Left cardiac atrium (tissue), 4 donors: Measurements from ENCODE around the gene PTPN4. TPM values are rescaled to one million over a fixed set of nuclear protein-coding genes. Genes with fewer than 3 reads are reported as not detected.

Source experiments
- ATAC-seq, 2 donors: fragments of 200-7000 bp; cut with Tn5 transposase; one replicate each; pipeline ENCODE4 v1.9.1; 2020; ENCODE audit warnings: mild to moderate bottlenecking in 2 of 2, moderate library complexity in 2 of 2
- DNase-seq: peaks from one replicate; pipeline ENCODE4 v3.0.0-alpha.2; 2020
- intact Hi-C, 2 donors: fragments of 100-400 bp; cut with DNase I; formaldehyde crosslinking; loops; one replicate each; pipeline versions ENCODE4 v1.14.1 to v1.15.1; 2022 to 2023
- total RNA-seq, 2 donors: library from RNA; stranded (reverse); fragmentation: NEBNext Ultra II Directional; extraction: Animal tissue kit (Norgen Biotek cat#: 25700); gene quantifications; one replicate each; pipeline ENCODE4 v1.2.1, GENCODE V29; 2021
- donor health status: DM: no; HTN: yes; CAD: no.
- donor health status: DM: no; HTN: yes; CAD: no; lungs with severe emphysema.
- donor health status: DM: yes; HTN: yes; CAD: no.
- donor health status: Dilated cardiomyopathy.

The PTPN4 gene
- total RNA-seq, 2 donors from 2014 or later = 33.0 TPM

DNA sequence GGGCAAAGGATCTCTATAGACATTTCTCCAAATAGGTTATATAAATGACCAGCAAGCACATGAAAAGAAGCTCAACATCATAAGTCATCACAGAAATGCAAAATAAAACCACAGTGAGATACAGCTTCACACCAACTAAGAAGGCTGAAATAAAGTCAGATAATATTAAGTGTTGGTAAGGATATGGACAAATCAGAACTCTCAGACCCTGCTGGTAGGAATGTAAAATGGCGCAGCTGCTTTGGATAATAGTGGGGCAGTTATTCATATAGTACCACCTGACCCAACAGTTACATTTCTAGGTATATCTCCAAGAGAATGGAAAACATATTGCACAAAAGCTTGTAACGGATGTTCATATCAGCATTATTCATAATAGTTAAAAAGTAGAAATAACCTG lies 267.2 kb downstream of the PTPN4 start:
- intact Hi-C loops = no loop called here
- DNase-seq = no peak
- no peak for ATAC-seq

DNA sequence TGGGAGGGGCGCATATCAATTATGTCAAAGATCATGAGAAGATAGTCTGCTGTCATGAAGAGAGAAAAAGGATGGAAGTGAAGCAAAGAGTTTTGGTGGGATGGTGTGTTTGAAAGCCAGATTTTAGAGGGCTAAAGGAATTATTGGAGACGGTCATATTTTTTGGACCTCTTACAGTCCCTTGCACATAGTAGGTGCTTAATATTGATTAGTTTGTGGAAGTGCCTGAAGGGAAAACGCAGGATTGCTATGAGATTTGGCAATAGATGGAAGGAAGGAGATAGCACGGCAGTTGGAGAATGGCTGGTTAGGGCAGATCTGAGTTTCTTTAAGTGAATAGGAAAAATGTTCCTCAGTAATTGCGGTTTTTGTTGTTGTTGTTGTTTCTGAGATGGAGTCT lies 269.1 kb downstream of the PTPN4 start:
- intact Hi-C loops = no loop called here
- no peak for ATAC-seq
- DNase-seq = no peak

DNA sequence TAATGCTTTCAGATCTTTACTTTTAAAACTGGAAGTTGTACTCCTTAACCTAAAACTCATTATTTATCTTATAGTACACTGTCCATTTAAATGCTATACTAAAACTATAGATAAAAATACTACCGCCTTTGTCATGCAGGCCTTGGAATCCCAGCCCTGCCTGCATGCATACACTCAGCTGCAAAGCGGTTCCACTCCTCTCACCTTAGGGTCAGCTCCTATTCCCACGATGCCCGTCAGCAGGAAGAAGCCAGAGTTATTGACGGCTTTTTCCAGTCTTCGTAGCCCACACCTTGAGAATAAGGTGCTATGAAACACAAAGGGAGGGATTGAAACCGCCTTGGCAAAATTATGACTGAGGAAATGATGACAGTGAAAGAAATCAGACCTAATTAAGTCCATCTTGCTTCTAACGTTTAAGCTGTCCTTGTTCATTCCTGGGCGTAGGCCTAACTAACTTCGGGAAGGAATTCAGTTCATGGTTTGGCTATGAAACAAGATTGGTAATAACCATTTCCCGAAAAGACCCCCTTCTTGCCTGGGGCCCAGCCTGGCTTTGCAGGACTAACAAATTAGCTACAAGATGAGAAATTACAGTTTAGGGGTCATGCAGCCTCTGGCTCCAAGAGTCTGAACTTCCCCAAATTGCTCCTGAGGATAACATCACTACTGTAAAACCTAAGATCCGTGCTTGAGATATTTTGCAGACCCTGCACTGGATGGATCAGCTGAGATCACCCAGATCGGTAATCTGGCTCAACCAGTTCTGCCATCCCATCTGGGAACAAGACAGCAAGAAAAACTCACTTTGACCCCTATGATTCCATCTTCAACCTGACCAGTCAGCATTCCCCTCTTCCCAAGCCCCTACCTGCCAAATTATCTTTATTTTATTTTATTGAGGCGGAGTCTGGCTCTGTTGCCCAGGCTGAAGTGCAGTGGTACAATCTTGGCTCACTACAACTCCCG lies 270.2 kb downstream of the PTPN4 start:
- DNase-seq = no peak
- intact Hi-C loops = no loop called here
- no peak for ATAC-seq

DNA sequence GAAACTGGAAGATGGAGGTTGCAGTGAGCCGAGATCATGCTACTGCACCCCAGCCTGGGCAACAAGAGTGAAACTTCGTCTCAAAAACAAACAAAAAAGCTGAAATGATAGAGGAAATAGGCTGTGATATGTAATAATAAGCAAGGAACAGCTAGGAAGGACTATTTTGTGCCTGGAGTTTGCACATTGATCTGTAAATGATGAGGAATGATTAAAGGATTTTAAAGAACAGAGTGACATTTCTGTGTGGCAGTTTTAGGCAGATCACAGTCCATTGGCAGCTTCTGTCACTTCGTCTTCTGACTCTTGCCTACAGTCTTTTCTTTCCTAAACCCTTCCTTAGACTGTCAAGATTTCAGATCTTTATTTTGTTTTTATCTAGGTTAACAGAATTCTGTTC lies 272.6 kb downstream of the PTPN4 start:
- ATAC-seq (no peak), DNase-seq (no peak)
- intact Hi-C loops = no loop called here

Other genes starting within 250 kb of the PTPN4 start
- gene SCTR, start 235.4 kb upstream of the PTPN4 start, total RNA-seq = under 1 TPM in 1 of 2 donors, not detected in 1; 0.32 TPM
- under 1 TPM; 0.91 to 0.97 TPM for gene CFAP221, start 215.5 kb upstream of the PTPN4 start, total RNA-seq
- gene TMEM177, start 80.7 kb upstream of the PTPN4 start, total RNA-seq = 1 to 10 TPM; 8.6 to 9.3 TPM